Keratinocyte (primary cell): ENCODE measurements around the gene WFS1. TPM values are rescaled to one million over a fixed set of nuclear protein-coding genes. Genes with fewer than 3 reads are reported as not detected.

ENCODE experiments used
- DNase-seq: peaks from one replicate; pipeline ENCODE4 v3.0.0-alpha.2; 2011; ENCODE audit warnings: low read depth, missing footprints, low spot score
- FAIRE-seq: peaks from 2 replicates; lab custom pipeline; 2011; peaks lifted over from hg19 to GRCh38; lab: Jason Lieb, UNC
- H2AFZ ChIP-seq: 2 replicates; pipeline ENCODE4 v1.6.0; 2012; ENCODE audit warnings: low read length, control low read depth, inconsistent platforms; ENCODE audit not compliant: control insufficient read depth
- H3K27ac ChIP-seq: 2 replicates; pipeline ENCODE4 v1.5.1; 2011; ENCODE audit warnings: low read length; ENCODE audit not compliant: control insufficient read depth, insufficient read depth
- H3K27me3 ChIP-seq: 3 replicates; pipeline ENCODE4 v1.6.0; 2011; ENCODE audit warnings: low read length; ENCODE audit not compliant: control insufficient read depth, insufficient read depth; ENCODE audit errors: extremely low read depth
- H3K36me3 ChIP-seq, 2 experiments: 2 replicates in 1 of 2; 3 replicates in 1 of 2; pipeline ENCODE4 v1.5.1; 2011; ENCODE audit warnings: low read length in 2 of 2, mild to moderate bottlenecking in 1 of 2; ENCODE audit not compliant: control insufficient read depth in 2 of 2, insufficient read depth in 2 of 2; ENCODE audit errors: extremely low read depth in 1 of 2
- H3K4me1 ChIP-seq: 3 replicates; pipeline ENCODE4 v1.5.1; 2011; ENCODE audit warnings: low read length; ENCODE audit not compliant: control insufficient read depth, insufficient read depth; ENCODE audit errors: extremely low read depth
- H3K4me2 ChIP-seq: 3 replicates; pipeline ENCODE4 v1.6.0; 2011; ENCODE audit warnings: low read depth, low read length; ENCODE audit not compliant: control insufficient read depth, insufficient read depth; ENCODE audit errors: extremely low read depth
- H3K4me3 ChIP-seq, 3 experiments: fragments of 200-600 bp in 1 of 3; sonication (generic) in 1 of 3; 2 replicates in 2 of 3; 3 replicates in 1 of 3; pipeline ENCODE4 v1.5.1; 2011 to 2016; ENCODE audit warnings: low read length in 3 of 3, mild to moderate bottlenecking in 3 of 3, control low read depth in 2 of 3, inconsistent platforms in 1 of 3, low read depth in 1 of 3, mixed read lengths in 1 of 3, mixed run types in 1 of 3, moderate library complexity in 1 of 3; ENCODE audit not compliant: control insufficient read depth in 2 of 3, insufficient read depth in 2 of 3; ENCODE audit errors: extremely low read depth in 1 of 3
- H3K79me2 ChIP-seq: 2 replicates; pipeline ENCODE4 v1.6.0; 2012; ENCODE audit warnings: low read length; ENCODE audit not compliant: control insufficient read depth, insufficient read depth
- H3K9ac ChIP-seq: 3 replicates; pipeline ENCODE4 v1.6.0; 2011; ENCODE audit warnings: low read length; ENCODE audit not compliant: control insufficient read depth, insufficient read depth; ENCODE audit errors: extremely low read depth
- H3K9me1 ChIP-seq: 3 replicates; pipeline ENCODE4 v1.6.0; 2011; ENCODE audit warnings: low read length; ENCODE audit not compliant: control insufficient read depth, insufficient read depth; ENCODE audit errors: extremely low read depth
- H3K9me3 ChIP-seq: 2 replicates; pipeline ENCODE4 v1.5.1; 2012; ENCODE audit warnings: low read depth, low read length; ENCODE audit not compliant: control insufficient read depth
- H4K20me1 ChIP-seq: 3 replicates; pipeline ENCODE4 v1.6.0; 2011; ENCODE audit warnings: low read length; ENCODE audit not compliant: control insufficient read depth, insufficient read depth; ENCODE audit errors: extremely low read depth
- CTCF ChIP-seq, 3 experiments: IDR thresholded peaks in 1 of 3; conservative IDR thresholded peaks in 1 of 3; optimal IDR thresholded peaks in 1 of 3; 2 replicates in 2 of 3; 3 replicates in 1 of 3; pipeline versions ENCODE3 to v1.5.1; 2011; ENCODE audit warnings: low read length in 3 of 3, mild to moderate bottlenecking in 3 of 3, moderate library complexity in 2 of 3, control low read depth in 1 of 3, inconsistent platforms in 1 of 3; ENCODE audit not compliant: insufficient read depth in 2 of 3; ENCODE audit errors: extremely low read depth in 1 of 3
- EZH2 ChIP-seq: IDR thresholded peaks from one replicate; pipeline ENCODE4 v1.6.1; 2012; ENCODE audit warnings: inconsistent platforms, mild to moderate bottlenecking, low read length, moderate library complexity
- dilution Hi-C: fragments of 300-500 bp; cut with MboI; formaldehyde crosslinking; loops from one replicate; pipeline ENCODE4 v1.7.0; 2020; ENCODE audit warnings: low sequenced_read_pairs; ENCODE audit not compliant: extremely low pct_ligation_motif_present
- polyA plus RNA-seq, 5 experiments: library from polyadenylated mRNA; depleted of rRNA in 3 of 5; stranded (reverse) in 3 of 5; stranded (forward) in 1 of 5; unstranded in 1 of 5; fragments of >200 nt; gene quantifications; 1 replicate in 1 of 5; 2 replicates in 3 of 5; 3 replicates in 1 of 5; pipeline versions ENCODE4 v1.2.1 to v1.2.3, GENCODE V29; 2011 to 2012; ENCODE audit warnings: missing spikeins in 2 of 5, low read depth in 1 of 5, low replicate concordance in 1 of 5

Gene WFS1
- polyA plus RNA-seq, 1 donor (not counting 4 experiments of a cell fraction or from before 2014, with no cell fraction given), result 7.0 TPM

GRCh38 chr4:6333301-6334202 is 63.9 kb downstream of the WFS1 start:
- Histone ChIP-seq H3K27ac (no peak overlapping the region), H3K4me3 (no peak overlapping the region), H3K4me1 (no peaks in the 10 kb centered on the region), H3K9me3 (no peaks in the 10 kb centered on the region), H3K4me2 (no peak overlapping the region), H3K27me3 (no peaks in the 10 kb centered on the region), H3K36me3 (peaks cover 0 to 4% of the 10 kb centered on the region in 2 experiments), H3K9ac (no peak overlapping the region), H2AFZ (no peak overlapping the region), H3K9me1 (no peaks in the 10 kb centered on the region), H3K79me2 (no peaks in the 10 kb centered on the region), H4K20me1 (no peaks in the 10 kb centered on the region)
- DNase-seq (no peak), FAIRE-seq (no peak)
- dilution Hi-C loops, result no loop called here
- TF ChIP-seq CTCF (optimal IDR thresholded peaks at IDR 0.05 in 1 of 3, IDR thresholded peaks at IDR 0.05 in 1 of 3, conservative IDR thresholded peaks at IDR 0.05 in 1 of 3; ENCODE audit: extremely low read depth in 1 of 3, insufficient read depth in 2 of 3, low read length in 3 of 3) (peak in 2 of 3 experiments; percentile 76 to 83), EZH2 (no peak)

GRCh38 chr4:6334203-6334887 is 64.7 kb downstream of the WFS1 start:
- no peak for FAIRE-seq
- no peaks in the 10 kb centered on the region for H4K20me1 ChIP-seq
- H3K4me1 ChIP-seq, result no peaks in the 10 kb centered on the region
- H3K27me3 ChIP-seq, result no peaks in the 10 kb centered on the region
- no peaks in the 10 kb centered on the region for H3K79me2 ChIP-seq
- no peak overlapping the region for H3K27ac ChIP-seq
- H3K9ac ChIP-seq, result no peak overlapping the region
- H3K36me3 ChIP-seq, result peaks cover 0 to 4% of the 10 kb centered on the region in 2 experiments
- dilution Hi-C loops, result no loop called here
- H3K4me2 ChIP-seq, result no peak overlapping the region
- TF ChIP-seq EZH2 (no peak), CTCF (optimal IDR thresholded peaks at IDR 0.05 in 1 of 3, IDR thresholded peaks at IDR 0.05 in 1 of 3, conservative IDR thresholded peaks at IDR 0.05 in 1 of 3; ENCODE audit: extremely low read depth in 1 of 3, insufficient read depth in 2 of 3, low read length in 3 of 3) (no peak)
- H3K9me3 ChIP-seq, result no peaks in the 10 kb centered on the region
- no peak overlapping the region for H3K4me3 ChIP-seq
- DNase-seq, result no peak
- H2AFZ ChIP-seq, result no peak overlapping the region
- H3K9me1 ChIP-seq, result no peaks in the 10 kb centered on the region
